MM.1S (cell line): Measurements from ENCODE around the gene SULF2.

Experiments
- CTCF ChIP-seq: fragments of 300-600 bp; sonication (generic); IDR thresholded peaks from 2 replicates; pipeline ENCODE4 v1.5.1; 2016; ENCODE audit warnings: antibody characterized with exemption, low read length, mixed read lengths
- EZH2 ChIP-seq: fragments of 300-600 bp; sonication (generic); optimal IDR thresholded peaks from 2 replicates; pipeline ENCODE3; 2017; ENCODE audit warnings: low read depth, mild to moderate bottlenecking, antibody characterized with exemption, low read length, mixed read lengths

GRCh38 chr20:47635256-47635655, 150.0 kb downstream of the SULF2 start:
- TF ChIP-seq CTCF (no peak), EZH2 (no peak)
